ENCODE data around the gene AKAP13.
A peak's percentile ranks its signal among the peaks of the same experiment; 100 is the strongest.

The AKAP13 gene

GRCh38 chr15:85679231-85679630 lies 298.8 kb downstream of the AKAP13 start:
- Histone ChIP-seq H3K36me3 (ENCODE audit: control insufficient read depth, insufficient read depth, low read length) (peaks cover 8% of the 10 kb centered on the region; the same call in 1 of the 2 replicates), H3K9ac (ENCODE audit: low read depth, low read length) (no peak overlapping the region), H3K4me3 (ENCODE audit: low read depth, low read length) (no peak overlapping the region), H3K4me1 (ENCODE audit: control insufficient read depth, insufficient read depth, low read length) (no peaks in the 10 kb centered on the region), H3K9me3 (ENCODE audit: control insufficient read depth, insufficient read depth, low read length) (no peaks in the 10 kb centered on the region), H3K27me3 (ENCODE audit: control insufficient read depth, insufficient read depth, low read length) (no peaks in the 10 kb centered on the region), H3K27ac (ENCODE audit: low read depth, low read length) (no peak overlapping the region)

DNA sequence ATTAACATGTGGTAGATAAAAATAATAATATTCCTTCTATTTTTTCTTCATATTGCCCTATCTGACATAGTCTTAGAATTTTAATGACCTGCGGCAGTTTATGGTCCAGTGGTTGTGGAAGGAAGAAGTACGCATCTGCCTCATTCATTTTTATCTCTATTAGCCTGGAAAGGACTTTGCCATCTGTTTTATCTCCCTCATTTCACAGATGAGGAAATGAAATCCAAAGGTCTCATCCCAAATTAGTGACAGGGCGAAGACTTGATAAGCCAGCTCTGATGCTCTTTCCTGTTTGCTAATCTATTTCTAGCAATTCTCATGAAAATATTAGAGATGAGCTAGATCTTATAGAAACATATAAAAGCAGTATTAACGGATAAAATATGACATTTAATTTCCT lies 301.0 kb downstream of the AKAP13 start:
- H3K9me3 ChIP-seq (ENCODE audit: control insufficient read depth, insufficient read depth, low read length), result no peaks in the 10 kb centered on the region
- no peak overlapping the region for H3K9ac ChIP-seq (ENCODE audit: low read depth, low read length)
- no peak overlapping the region for H3K27ac ChIP-seq (ENCODE audit: low read depth, low read length)
- no peaks in the 10 kb centered on the region for H3K27me3 ChIP-seq (ENCODE audit: control insufficient read depth, insufficient read depth, low read length)
- no peaks in the 10 kb centered on the region for H3K4me1 ChIP-seq (ENCODE audit: control insufficient read depth, insufficient read depth, low read length)
- H3K4me3 ChIP-seq (ENCODE audit: low read depth, low read length), result no peak overlapping the region
- H3K36me3 ChIP-seq (ENCODE audit: control insufficient read depth, insufficient read depth, low read length), result peaks cover 22% of the 10 kb centered on the region

DNA sequence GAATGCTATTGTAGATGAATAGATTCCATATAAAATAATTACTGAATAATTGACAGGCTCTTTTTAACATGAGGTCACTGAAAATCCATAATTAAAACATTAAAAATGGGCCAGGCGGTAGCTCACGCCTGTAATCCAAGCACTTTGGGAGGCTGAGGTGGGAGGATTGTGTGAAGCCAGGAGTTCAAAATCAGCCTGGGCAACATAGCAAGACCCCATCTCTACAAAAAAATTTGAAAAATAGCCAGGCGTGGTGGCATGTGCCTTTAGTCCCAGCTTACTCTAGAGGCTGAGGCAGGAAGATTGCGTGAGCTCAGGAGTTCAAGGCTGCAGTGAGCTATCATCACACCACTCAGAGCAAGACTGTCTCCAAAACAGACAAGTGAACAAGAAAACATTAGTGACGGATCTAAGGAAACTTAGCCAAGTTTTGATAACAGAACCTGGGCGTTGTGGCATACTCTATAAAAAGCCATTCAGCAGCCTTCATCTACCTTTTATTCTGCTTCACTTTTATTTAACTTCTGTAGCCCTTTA lies 303.8 kb downstream of the AKAP13 start:
- H3K27ac ChIP-seq (ENCODE audit: low read depth, low read length), result no peak overlapping the region
- H3K9ac ChIP-seq (ENCODE audit: low read depth, low read length), result no peak overlapping the region
- no peaks in the 10 kb centered on the region for H3K27me3 ChIP-seq (ENCODE audit: control insufficient read depth, insufficient read depth, low read length)
- peaks cover 2% of the 10 kb centered on the region for H3K4me1 ChIP-seq (ENCODE audit: control insufficient read depth, insufficient read depth, low read length)
- peaks cover 34% of the 10 kb centered on the region for H3K36me3 ChIP-seq (ENCODE audit: control insufficient read depth, insufficient read depth, low read length)
- H3K9me3 ChIP-seq (ENCODE audit: control insufficient read depth, insufficient read depth, low read length), result no peaks in the 10 kb centered on the region
- no peak overlapping the region for H3K4me3 ChIP-seq (ENCODE audit: low read depth, low read length)

GRCh38 chr15:85685356-85685755 lies 305.0 kb downstream of the AKAP13 start:
- Histone ChIP-seq H3K9me3 (ENCODE audit: control insufficient read depth, insufficient read depth, low read length) (no peaks in the 10 kb centered on the region), H3K4me1 (ENCODE audit: control insufficient read depth, insufficient read depth, low read length) (peaks cover 13% of the 10 kb centered on the region), H3K9ac (ENCODE audit: low read depth, low read length) (no peak overlapping the region), H3K4me3 (ENCODE audit: low read depth, low read length) (no peak overlapping the region), H3K27me3 (ENCODE audit: control insufficient read depth, insufficient read depth, low read length) (no peaks in the 10 kb centered on the region), H3K36me3 (ENCODE audit: control insufficient read depth, insufficient read depth, low read length) (peaks cover 34% of the 10 kb centered on the region), H3K27ac (ENCODE audit: low read depth, low read length) (no peak overlapping the region)

DNA sequence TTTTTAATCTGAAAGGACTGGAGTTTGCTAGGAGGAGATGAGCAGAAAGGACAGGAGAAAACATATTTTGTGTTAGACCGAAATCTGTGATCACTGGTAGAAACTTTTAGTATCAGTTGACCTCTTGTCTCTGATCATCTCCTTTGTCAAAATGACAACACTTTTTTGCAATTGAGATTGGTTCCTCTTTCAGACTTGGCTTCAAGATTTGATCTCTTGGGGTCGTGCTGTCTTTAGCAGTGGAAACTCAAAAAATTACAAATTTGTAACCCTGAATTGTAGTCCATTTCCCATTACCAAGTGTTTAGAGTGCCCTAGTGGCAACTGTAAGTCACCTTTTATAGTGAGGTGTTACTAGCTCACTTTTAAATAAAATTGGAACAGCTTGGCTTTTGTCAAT lies 306.9 kb downstream of the AKAP13 start:
- Histone ChIP-seq H3K27ac (ENCODE audit: low read depth, low read length) (no peak overlapping the region), H3K4me3 (ENCODE audit: low read depth, low read length) (no peak overlapping the region), H3K4me1 (ENCODE audit: control insufficient read depth, insufficient read depth, low read length) (peaks cover 19% of the 10 kb centered on the region), H3K36me3 (ENCODE audit: control insufficient read depth, insufficient read depth, low read length) (peaks cover 33% of the 10 kb centered on the region), H3K27me3 (ENCODE audit: control insufficient read depth, insufficient read depth, low read length) (no peaks in the 10 kb centered on the region), H3K9ac (ENCODE audit: low read depth, low read length) (no peak overlapping the region), H3K9me3 (ENCODE audit: control insufficient read depth, insufficient read depth, low read length) (no peaks in the 10 kb centered on the region)

GRCh38 chr15:85688711-85689110 lies 308.3 kb downstream of the AKAP13 start:
- no peak overlapping the region for H3K9ac ChIP-seq (ENCODE audit: low read depth, low read length)
- peaks cover 19% of the 10 kb centered on the region for H3K4me1 ChIP-seq (ENCODE audit: control insufficient read depth, insufficient read depth, low read length)
- peaks cover 38% of the 10 kb centered on the region for H3K36me3 ChIP-seq (ENCODE audit: control insufficient read depth, insufficient read depth, low read length)
- no peaks in the 10 kb centered on the region for H3K9me3 ChIP-seq (ENCODE audit: control insufficient read depth, insufficient read depth, low read length)
- no peak overlapping the region for H3K4me3 ChIP-seq (ENCODE audit: low read depth, low read length)
- H3K27me3 ChIP-seq (ENCODE audit: control insufficient read depth, insufficient read depth, low read length), result no peaks in the 10 kb centered on the region
- H3K27ac ChIP-seq (ENCODE audit: low read depth, low read length), result peak overlapping the region; percentile 64

- Histone ChIP-seq H3K27me3 (ENCODE audit: control insufficient read depth, insufficient read depth, low read length) (no peaks in the 10 kb centered on the region), H3K4me1 (ENCODE audit: control insufficient read depth, insufficient read depth, low read length) (peaks cover 19% of the 10 kb centered on the region), H3K27ac (ENCODE audit: low read depth, low read length) (peak overlapping the region; percentile 64), H3K9me3 (ENCODE audit: control insufficient read depth, insufficient read depth, low read length) (no peaks in the 10 kb centered on the region), H3K36me3 (ENCODE audit: control insufficient read depth, insufficient read depth, low read length) (peaks cover 38% of the 10 kb centered on the region), H3K9ac (ENCODE audit: low read depth, low read length) (peak overlapping the region; percentile 49; the same call in 1 of the 2 replicates), H3K4me3 (ENCODE audit: low read depth, low read length) (peak overlapping the region; percentile 28; the same call in 1 of the 2 replicates)
Observed at GRCh38 chr15:85689729-85690128, 309.3 kb downstream of the AKAP13 start.

GRCh38 chr15:85690561-85691231 lies 310.3 kb downstream of the AKAP13 start:
- H3K36me3 ChIP-seq (ENCODE audit: control insufficient read depth, insufficient read depth, low read length), result peaks cover 38% of the 10 kb centered on the region
- H3K4me3 ChIP-seq (ENCODE audit: low read depth, low read length), result no peak overlapping the region
- no peaks in the 10 kb centered on the region for H3K9me3 ChIP-seq (ENCODE audit: control insufficient read depth, insufficient read depth, low read length)
- H3K27me3 ChIP-seq (ENCODE audit: control insufficient read depth, insufficient read depth, low read length), result no peaks in the 10 kb centered on the region
- no peak overlapping the region for H3K9ac ChIP-seq (ENCODE audit: low read depth, low read length)
- H3K4me1 ChIP-seq (ENCODE audit: control insufficient read depth, insufficient read depth, low read length), result peaks cover 19% of the 10 kb centered on the region
- H3K27ac ChIP-seq (ENCODE audit: low read depth, low read length), result no peak overlapping the region

- H3K4me3 ChIP-seq (ENCODE audit: low read depth, low read length), result no peak overlapping the region
- H3K36me3 ChIP-seq (ENCODE audit: control insufficient read depth, insufficient read depth, low read length), result peaks cover 39% of the 10 kb centered on the region
- H3K27me3 ChIP-seq (ENCODE audit: control insufficient read depth, insufficient read depth, low read length), result no peaks in the 10 kb centered on the region
- peaks cover 19% of the 10 kb centered on the region for H3K4me1 ChIP-seq (ENCODE audit: control insufficient read depth, insufficient read depth, low read length)
- H3K9ac ChIP-seq (ENCODE audit: low read depth, low read length), result no peak overlapping the region
- no peak overlapping the region for H3K27ac ChIP-seq (ENCODE audit: low read depth, low read length)
- H3K9me3 ChIP-seq (ENCODE audit: control insufficient read depth, insufficient read depth, low read length), result no peaks in the 10 kb centered on the region
Observed at GRCh38 chr15:85691350-85692240, 311.2 kb downstream of the AKAP13 start.

GRCh38 chr15:85692321-85692720 lies 311.9 kb downstream of the AKAP13 start:
- H3K9ac ChIP-seq (ENCODE audit: low read depth, low read length), result no peak overlapping the region
- H3K36me3 ChIP-seq (ENCODE audit: control insufficient read depth, insufficient read depth, low read length), result peaks cover 36% of the 10 kb centered on the region
- no peak overlapping the region for H3K4me3 ChIP-seq (ENCODE audit: low read depth, low read length)
- H3K4me1 ChIP-seq (ENCODE audit: control insufficient read depth, insufficient read depth, low read length), result peaks cover 19% of the 10 kb centered on the region
- H3K9me3 ChIP-seq (ENCODE audit: control insufficient read depth, insufficient read depth, low read length), result no peaks in the 10 kb centered on the region
- H3K27me3 ChIP-seq (ENCODE audit: control insufficient read depth, insufficient read depth, low read length), result no peaks in the 10 kb centered on the region
- H3K27ac ChIP-seq (ENCODE audit: low read depth, low read length), result no peak overlapping the region

DNA sequence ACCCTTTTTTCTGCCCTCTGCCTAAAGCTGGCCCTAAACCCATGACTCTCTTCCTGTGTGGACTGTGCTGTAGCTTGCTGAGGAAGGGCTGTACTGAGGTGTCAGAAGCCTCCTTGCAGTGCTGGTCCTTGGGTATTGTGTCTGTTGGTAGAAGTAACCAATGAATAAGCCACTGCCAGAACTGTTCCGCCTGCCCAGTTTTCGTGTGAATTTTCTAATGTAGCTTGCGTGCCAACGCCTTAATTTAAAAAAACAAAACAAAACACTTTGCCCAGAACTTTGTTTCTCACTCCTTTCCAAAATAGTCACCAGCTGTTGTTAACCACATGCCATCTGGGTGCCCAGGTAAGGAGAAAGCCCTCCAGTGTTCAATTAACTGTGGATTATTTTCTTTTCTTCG lies 312.5 kb downstream of the AKAP13 start:
- Histone ChIP-seq H3K4me1 (ENCODE audit: control insufficient read depth, insufficient read depth, low read length) (peaks cover 19% of the 10 kb centered on the region), H3K36me3 (ENCODE audit: control insufficient read depth, insufficient read depth, low read length) (peaks cover 31% of the 10 kb centered on the region), H3K27ac (ENCODE audit: low read depth, low read length) (no peak overlapping the region), H3K4me3 (ENCODE audit: low read depth, low read length) (no peak overlapping the region), H3K9me3 (ENCODE audit: control insufficient read depth, insufficient read depth, low read length) (no peaks in the 10 kb centered on the region), H3K9ac (ENCODE audit: low read depth, low read length) (no peak overlapping the region), H3K27me3 (ENCODE audit: control insufficient read depth, insufficient read depth, low read length) (no peaks in the 10 kb centered on the region)

All from HUES48 (cell line).